Measurements from ENCODE around the gene DIDO1. TPM values are rescaled to one million over a fixed set of nuclear protein-coding genes. Genes with fewer than 3 reads are reported as not detected.

The DIDO1 gene
- 98.5 and 108 TPM in 2 replicates for total RNA-seq (2014; rRNA removed; shearing (Covaris generic))

- no peaks in the 10 kb centered on the region for H3K27me3 ChIP-seq
- peak; percentile 95 to 97 for DNase-seq
- H3K9me3 ChIP-seq (replicated peaks): no peaks in the 10 kb centered on the region
- peak within 1 kb of the TSS; percentile 76 for H3K27ac ChIP-seq
- H3K4me3 ChIP-seq: peak within 1 kb of the TSS; percentile 89
- peaks cover 13% of the 10 kb centered on the region; the same call in 1 of the 2 replicates for H3K36me3 ChIP-seq
- H3K4me1 ChIP-seq: peaks cover 24% of the 10 kb centered on the region
Measured at GRCh38 chr20:62926229-62927127, at the start of gene DIDO1. TSS of gene DIDO1 (minus strand) at chr20:62926505.

- no peak overlapping the region for H3K4me3 ChIP-seq
- no peak for DNase-seq
- H3K9me3 ChIP-seq (replicated peaks): no peaks in the 10 kb centered on the region
- peaks cover 55% of the 10 kb centered on the region for H3K27me3 ChIP-seq
- H3K36me3 ChIP-seq: no peaks in the 10 kb centered on the region
- H3K4me1 ChIP-seq: peaks cover 11% of the 10 kb centered on the region
- H3K27ac ChIP-seq: no peak overlapping the region
Measured at GRCh38 chr20:62975251-62975760, 49.0 kb upstream of the DIDO1 start.

- H3K36me3 ChIP-seq: no peaks in the 10 kb centered on the region
- no peaks in the 10 kb centered on the region for H3K4me1 ChIP-seq
- no peak overlapping the region for H3K27ac ChIP-seq
- no peaks in the 10 kb centered on the region for H3K9me3 ChIP-seq (replicated peaks)
- H3K4me3 ChIP-seq: no peak overlapping the region
- no peak for DNase-seq
- peaks cover 55% of the 10 kb centered on the region for H3K27me3 ChIP-seq
Measured at GRCh38 chr20:62972845-62973745, 46.8 kb upstream of the DIDO1 start.

GRCh38 chr20:62971950-62972844 is 45.9 kb upstream of the DIDO1 start:
- Histone ChIP-seq H3K36me3 (no peaks in the 10 kb centered on the region), H3K9me3 (replicated peaks) (no peaks in the 10 kb centered on the region), H3K27me3 (peaks cover 55% of the 10 kb centered on the region), H3K27ac (no peak overlapping the region), H3K4me3 (no peak overlapping the region), H3K4me1 (no peaks in the 10 kb centered on the region)
- DNase-seq: peak; percentile 96

GRCh38 chr20:62971211-62971949 is 45.1 kb upstream of the DIDO1 start:
- H3K27ac ChIP-seq: no peak overlapping the region
- no peak for DNase-seq
- H3K27me3 ChIP-seq: peaks cover 57% of the 10 kb centered on the region
- H3K4me1 ChIP-seq: no peaks in the 10 kb centered on the region
- H3K9me3 ChIP-seq (replicated peaks): no peaks in the 10 kb centered on the region
- no peaks in the 10 kb centered on the region for H3K36me3 ChIP-seq
- H3K4me3 ChIP-seq: no peak overlapping the region

- H3K9me3 ChIP-seq (replicated peaks): no peaks in the 10 kb centered on the region
- H3K4me1 ChIP-seq: peaks cover 2% of the 10 kb centered on the region; the same call in 1 of the 2 replicates
- DNase-seq: no peak
- no peaks in the 10 kb centered on the region for H3K36me3 ChIP-seq
- H3K4me3 ChIP-seq: no peak overlapping the region
- no peak overlapping the region for H3K27ac ChIP-seq
- peaks cover 57% of the 10 kb centered on the region for H3K27me3 ChIP-seq
Measured at GRCh38 chr20:62970307-62971210, 44.3 kb upstream of the DIDO1 start.

- Histone ChIP-seq H3K27ac (no peak overlapping the region), H3K4me3 (no peak overlapping the region), H3K4me1 (peaks cover 8% of the 10 kb centered on the region; the same call in 1 of the 2 replicates), H3K9me3 (replicated peaks) (no peaks in the 10 kb centered on the region), H3K27me3 (peaks cover 60% of the 10 kb centered on the region), H3K36me3 (no peaks in the 10 kb centered on the region)
- no peak for DNase-seq
Measured at GRCh38 chr20:62969939-62970306, 43.6 kb upstream of the DIDO1 start.

- H3K4me3 ChIP-seq: no peak overlapping the region
- no peak for DNase-seq
- H3K27ac ChIP-seq: no peak overlapping the region
- H3K36me3 ChIP-seq: no peaks in the 10 kb centered on the region
- H3K4me1 ChIP-seq: peaks cover 9% of the 10 kb centered on the region; the same call in 1 of the 2 replicates
- no peaks in the 10 kb centered on the region for H3K9me3 ChIP-seq (replicated peaks)
- peaks cover 53% of the 10 kb centered on the region for H3K27me3 ChIP-seq
Measured at GRCh38 chr20:62969179-62969760, 43.0 kb upstream of the DIDO1 start.

- Histone ChIP-seq H3K27me3 (peaks cover 48% of the 10 kb centered on the region), H3K27ac (no peak overlapping the region), H3K4me3 (no peak overlapping the region), H3K4me1 (peaks cover 9% of the 10 kb centered on the region; the same call in 1 of the 2 replicates), H3K9me3 (replicated peaks) (no peaks in the 10 kb centered on the region), H3K36me3 (no peaks in the 10 kb centered on the region)
- DNase-seq: no peak
Measured at GRCh38 chr20:62968378-62969178, 42.3 kb upstream of the DIDO1 start.

- peaks cover 9% of the 10 kb centered on the region; the same call in 1 of the 2 replicates for H3K4me1 ChIP-seq
- no peak overlapping the region for H3K4me3 ChIP-seq
- no peaks in the 10 kb centered on the region for H3K36me3 ChIP-seq
- peaks cover 48% of the 10 kb centered on the region for H3K27me3 ChIP-seq
- H3K27ac ChIP-seq: no peak overlapping the region
- DNase-seq: no peak
- H3K9me3 ChIP-seq (replicated peaks): no peaks in the 10 kb centered on the region
Measured at GRCh38 chr20:62967628-62968351, 41.5 kb upstream of the DIDO1 start.

- H3K4me3 ChIP-seq: no peak overlapping the region
- H3K27ac ChIP-seq: no peak overlapping the region
- no peaks in the 10 kb centered on the region for H3K9me3 ChIP-seq (replicated peaks)
- no peak for DNase-seq
- no peaks in the 10 kb centered on the region for H3K36me3 ChIP-seq
- peaks cover 16% of the 10 kb centered on the region for H3K4me1 ChIP-seq
- peaks cover 48% of the 10 kb centered on the region for H3K27me3 ChIP-seq
Measured at GRCh38 chr20:62967149-62967501, 40.8 kb upstream of the DIDO1 start.

All from SJCRH30 (cell line).